GM18868 (cell line): ENCODE results near the gene CFAP74.
"Not testable (repeated sequence)": the region's sequence is repeated elsewhere in the genome, so short reads cannot be mapped to it uniquely, and the experiment has no call there.

Source experiments
- ATAC-seq: cut with Tn5 transposase; IDR thresholded peaks from one replicate; pipeline ENCODE4 v1.9.1; 2021; ENCODE audit warnings: mild to moderate bottlenecking, moderate library complexity; ENCODE audit not compliant: unreplicated experiment

The CFAP74 gene

GRCh38 chr1:1987142-1987510 is 16.5 kb downstream of the CFAP74 start:
- no peak for ATAC-seq

- no peak for ATAC-seq
Measured at GRCh38 chr1:1986451-1987141, 17.0 kb downstream of the CFAP74 start.

- ATAC-seq: no peak
Measured at GRCh38 chr1:1985375-1986050, 18.1 kb downstream of the CFAP74 start.

- no peak for ATAC-seq
Measured at GRCh38 chr1:1984560-1985070, 19.0 kb downstream of the CFAP74 start.

- ATAC-seq: no peak
Measured at GRCh38 chr1:1982379-1983232, 21.0 kb downstream of the CFAP74 start.

- not testable (repeated sequence) for ATAC-seq
Measured at GRCh38 chr1:1981631-1982327, 21.8 kb downstream of the CFAP74 start.

GRCh38 chr1:1981142-1981500 is 22.5 kb downstream of the CFAP74 start:
- no peak for ATAC-seq

- ATAC-seq: no peak
Measured at GRCh38 chr1:1980467-1981141, 23.0 kb downstream of the CFAP74 start.

- ATAC-seq: no peak
Measured at GRCh38 chr1:1979482-1980165, 24.0 kb downstream of the CFAP74 start.

GRCh38 chr1:1978690-1979481 is 24.7 kb downstream of the CFAP74 start:
- not testable (repeated sequence) for ATAC-seq

GRCh38 chr1:1978108-1978507 is 25.5 kb downstream of the CFAP74 start:
- no peak for ATAC-seq

- ATAC-seq: no peak
Measured at GRCh38 chr1:1976031-1976430, 27.6 kb downstream of the CFAP74 start.

GRCh38 chr1:1975535-1975934 is 28.1 kb downstream of the CFAP74 start:
- ATAC-seq: no peak

GRCh38 chr1:1974834-1975233 is 28.8 kb downstream of the CFAP74 start:
- ATAC-seq: no peak

GRCh38 chr1:1973716-1974642 is 29.6 kb downstream of the CFAP74 start:
- ATAC-seq: no peak

GRCh38 chr1:1972976-1973715 is 30.4 kb downstream of the CFAP74 start:
- no peak for ATAC-seq

- no peak for ATAC-seq
Measured at GRCh38 chr1:1971688-1972087, 31.9 kb downstream of the CFAP74 start.
